Eye (tissue), 1 donor: ENCODE results near the gene JAKMIP1.
A peak's percentile ranks its signal among the peaks of the same experiment; 100 is the strongest.

Experiments
- DNase-seq: peaks from one replicate; pipeline ENCODE4 v3.0.0-alpha.2; 2015

Gene JAKMIP1

DNA sequence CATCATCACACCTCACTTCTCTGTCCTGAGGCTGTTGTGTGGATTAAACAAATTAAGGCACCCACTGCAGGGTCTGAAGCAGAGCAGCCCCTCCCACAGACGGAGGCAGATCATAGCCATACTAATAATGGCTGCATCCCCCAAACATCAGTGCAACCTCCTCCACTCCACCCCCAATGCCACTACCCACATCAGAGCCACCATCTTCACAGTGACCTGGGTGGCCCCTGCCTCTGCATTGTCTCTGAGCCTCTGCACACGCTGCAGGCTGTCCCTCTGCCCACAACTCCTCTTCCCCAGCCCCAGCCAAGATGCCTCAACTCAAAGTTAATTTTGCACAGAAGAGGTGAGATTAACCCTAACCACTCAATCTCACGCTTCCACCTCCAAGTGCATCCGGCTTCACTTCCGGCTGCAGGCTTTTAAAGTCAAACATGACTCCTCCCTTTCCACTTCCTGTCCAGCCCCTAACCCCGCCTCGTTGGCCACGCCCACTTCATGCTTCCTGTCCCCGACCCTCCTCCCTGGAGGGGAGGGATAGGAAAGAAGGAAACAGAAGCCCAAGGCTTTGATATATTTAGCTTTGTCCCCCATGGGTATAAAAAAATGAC, 22.7 kb downstream of the JAKMIP1 start:
- DNase-seq = no peak

GRCh38 chr4:6175426-6175825, 24.9 kb downstream of the JAKMIP1 start:
- no peak for DNase-seq

GRCh38 chr4:6172927-6173200, 27.5 kb downstream of the JAKMIP1 start:
- DNase-seq = no peak

DNA sequence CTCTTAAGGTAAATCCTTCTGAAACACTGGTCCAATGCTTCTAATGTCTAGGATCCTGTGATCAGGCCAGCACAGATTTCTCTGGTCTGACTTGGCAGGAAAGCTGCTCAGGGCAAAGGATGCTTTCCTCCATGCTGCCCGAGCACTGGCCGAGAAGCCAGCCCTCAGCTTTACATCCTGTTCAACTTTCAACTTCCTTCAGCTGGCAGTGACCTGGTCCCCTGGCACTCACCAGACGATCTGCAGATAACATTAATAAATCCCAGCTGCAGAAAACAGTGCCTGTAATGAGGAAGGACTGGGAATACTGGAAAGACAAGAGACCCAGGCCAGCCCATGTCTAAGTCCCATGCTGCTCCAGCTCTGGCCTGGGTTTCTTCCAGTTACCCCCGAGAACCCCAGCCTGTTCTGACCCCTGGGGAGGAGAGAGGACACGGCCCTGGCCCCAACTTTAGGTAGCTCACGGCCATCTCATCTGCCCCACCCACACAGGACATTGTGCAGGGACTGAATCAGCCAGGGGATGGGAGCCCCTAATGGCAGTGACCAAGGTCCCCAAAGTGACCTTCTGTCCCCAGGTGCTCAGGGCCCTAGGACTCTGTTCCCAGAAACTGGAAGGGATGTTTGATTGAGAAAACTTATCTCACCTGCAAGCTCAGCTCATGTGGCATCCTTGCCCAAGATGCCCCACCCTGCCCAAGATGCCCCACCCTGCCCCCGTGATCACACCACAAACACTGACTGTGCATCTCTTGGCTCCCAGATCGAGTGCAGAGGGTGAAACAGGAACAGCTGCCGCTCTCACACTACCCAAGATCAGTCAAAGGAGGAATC, 28.0 kb downstream of the JAKMIP1 start:
- no peak for DNase-seq

GRCh38 chr4:6169239-6169638, 31.1 kb downstream of the JAKMIP1 start:
- DNase-seq = no peak

- DNase-seq = no peak
These were observed 34.6 kb downstream of the JAKMIP1 start for GRCh38 chr4:6165766-6166165.

GRCh38 chr4:6162885-6163284, 37.5 kb downstream of the JAKMIP1 start:
- DNase-seq = no peak

DNA sequence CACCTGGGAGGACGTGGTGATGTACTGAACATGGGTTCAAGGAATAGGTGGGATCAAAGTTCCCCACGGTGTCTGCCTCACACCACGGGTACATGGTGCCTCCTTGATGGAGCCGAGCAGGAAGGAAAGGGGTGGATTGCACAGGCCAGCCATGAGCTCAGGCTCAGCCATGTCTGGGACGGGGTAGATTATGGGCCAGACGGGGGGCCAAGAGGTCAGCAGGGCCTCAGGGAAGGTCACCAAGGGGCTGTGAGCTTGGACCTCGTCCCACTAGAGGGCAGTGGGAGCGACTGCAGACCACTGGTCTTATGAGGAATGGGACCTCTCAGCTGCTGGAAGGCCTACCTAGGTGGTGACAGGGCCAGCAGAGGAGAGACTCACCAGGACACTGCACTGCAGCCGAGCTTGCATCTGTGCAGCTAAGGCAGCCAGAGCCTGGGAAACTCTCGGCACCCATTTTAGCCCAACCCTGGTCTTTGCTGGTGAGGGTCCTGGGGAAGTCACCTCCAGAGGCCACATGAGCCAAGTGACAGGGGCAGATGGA, 38.4 kb downstream of the JAKMIP1 start:
- no peak for DNase-seq

DNA sequence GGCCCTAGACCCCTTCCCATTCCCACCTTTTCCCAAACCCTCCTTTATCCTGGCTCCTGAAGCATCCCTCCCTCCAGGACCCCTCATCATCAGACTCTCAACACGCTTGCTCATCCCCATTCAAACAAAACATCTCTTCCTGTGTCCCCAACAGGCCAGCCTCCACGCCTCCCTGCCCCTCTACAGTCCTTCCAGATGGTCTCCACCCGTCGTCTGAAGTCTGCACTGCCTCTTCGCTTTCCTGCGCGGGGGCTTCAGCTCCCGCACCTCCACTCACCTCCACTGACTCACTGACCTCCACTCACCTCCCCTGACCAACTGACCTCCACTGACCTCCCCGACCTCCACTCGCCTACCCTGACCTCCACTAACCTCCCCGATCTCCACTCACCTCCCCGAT, 39.8 kb downstream of the JAKMIP1 start:
- DNase-seq = no peak

- DNase-seq = no peak
These were observed 42.4 kb downstream of the JAKMIP1 start for GRCh38 chr4:6157926-6158325.

- no peak for DNase-seq
These were observed 44.2 kb downstream of the JAKMIP1 start for GRCh38 chr4:6155996-6156750.

GRCh38 chr4:6154875-6155274, 45.5 kb downstream of the JAKMIP1 start:
- no peak for DNase-seq

- peak; percentile 26 for DNase-seq
These were observed 46.5 kb downstream of the JAKMIP1 start for GRCh38 chr4:6153874-6154273.

DNA sequence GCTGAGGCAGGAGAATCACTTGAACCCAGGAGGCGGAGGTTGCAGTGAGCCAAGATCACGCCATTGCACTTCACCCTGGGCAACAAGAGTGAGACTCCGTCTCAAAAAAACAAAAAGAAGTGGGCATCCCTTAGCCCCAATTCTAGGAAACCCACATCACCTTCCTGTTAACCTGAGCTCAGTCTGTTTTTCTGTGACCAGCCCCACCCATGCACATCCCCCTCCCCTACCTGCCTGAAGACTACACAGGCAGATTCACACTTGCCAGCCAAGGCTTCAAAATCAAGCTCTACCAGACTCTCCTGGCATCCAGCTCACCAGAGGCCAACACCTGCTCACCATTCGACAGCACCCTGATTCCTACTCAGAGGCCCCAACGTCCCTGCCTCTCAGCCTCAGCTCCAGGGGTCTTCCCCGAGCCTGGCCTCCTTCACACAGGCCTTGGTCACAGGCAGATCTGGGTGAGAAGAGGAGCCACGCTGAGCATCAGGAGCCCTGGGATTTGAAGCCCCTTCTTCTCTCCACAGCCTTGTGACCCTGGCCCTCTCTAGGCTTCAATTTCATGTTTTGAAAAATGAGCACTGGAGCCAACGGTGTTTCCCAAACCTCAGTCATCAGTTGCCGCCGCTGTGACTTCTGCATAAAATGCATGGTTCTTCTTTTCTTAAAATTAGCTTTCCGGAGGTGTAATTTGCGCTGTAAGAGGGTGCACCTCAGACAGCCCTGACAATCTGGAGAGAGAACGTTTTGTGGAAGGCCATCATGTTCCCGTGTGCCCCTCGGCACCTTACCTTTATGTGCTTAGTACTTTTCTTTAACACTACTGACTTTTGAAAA, 47.3 kb downstream of the JAKMIP1 start:
- DNase-seq = no peak

- DNase-seq = no peak
These were observed 50.2 kb downstream of the JAKMIP1 start for GRCh38 chr4:6150046-6150735.

- DNase-seq = no peak
These were observed 51.7 kb downstream of the JAKMIP1 start for GRCh38 chr4:6148506-6149205.

DNA sequence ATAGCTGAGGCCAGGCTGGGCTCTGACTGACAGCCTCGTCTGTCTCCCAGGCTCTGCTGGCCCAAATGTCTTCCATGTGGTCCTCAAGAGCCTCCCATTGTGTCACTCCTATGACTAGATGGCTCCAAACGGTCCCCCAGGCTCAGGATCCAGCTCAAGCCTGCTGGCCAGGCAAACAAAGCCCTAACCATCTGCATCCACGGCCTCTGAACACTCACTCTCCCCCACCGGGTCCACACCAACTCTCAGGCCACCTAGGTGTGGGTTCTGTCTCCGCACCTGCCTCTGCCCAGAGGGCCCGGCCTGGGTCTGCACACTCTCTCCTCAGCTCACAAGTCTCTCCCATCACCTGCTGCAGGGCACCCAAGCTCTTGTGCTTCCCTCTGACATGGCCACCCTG, 52.9 kb downstream of the JAKMIP1 start:
- DNase-seq = no peak

DNA sequence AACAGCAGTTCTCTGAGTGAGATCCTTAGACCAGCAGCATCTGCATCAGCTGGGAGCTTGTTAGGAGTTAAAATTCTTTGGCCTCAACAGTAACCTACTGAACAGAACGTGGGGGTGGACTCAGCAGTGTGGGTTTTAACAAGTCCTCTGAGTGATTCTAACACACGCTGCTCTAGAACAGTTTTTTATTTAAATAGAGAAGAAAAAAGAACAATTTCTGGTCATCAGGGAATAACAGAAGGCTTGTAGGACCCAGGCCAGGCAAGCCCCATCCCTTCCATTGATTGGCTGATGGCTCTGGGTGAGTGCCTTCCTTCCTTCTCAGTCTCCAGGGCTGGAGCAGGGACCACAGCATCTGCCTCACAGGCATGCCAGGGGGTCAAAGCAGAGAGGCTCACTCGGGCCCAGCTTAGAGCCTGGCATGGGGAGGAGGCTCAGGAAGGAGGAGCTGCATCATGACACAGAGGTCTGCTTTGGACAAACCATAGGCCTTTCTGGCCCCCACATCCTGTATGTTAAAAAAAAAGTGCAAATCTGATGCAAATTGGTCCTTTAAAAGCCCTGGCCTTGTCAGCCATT, 56.7 kb downstream of the JAKMIP1 start:
- no peak for DNase-seq

DNA sequence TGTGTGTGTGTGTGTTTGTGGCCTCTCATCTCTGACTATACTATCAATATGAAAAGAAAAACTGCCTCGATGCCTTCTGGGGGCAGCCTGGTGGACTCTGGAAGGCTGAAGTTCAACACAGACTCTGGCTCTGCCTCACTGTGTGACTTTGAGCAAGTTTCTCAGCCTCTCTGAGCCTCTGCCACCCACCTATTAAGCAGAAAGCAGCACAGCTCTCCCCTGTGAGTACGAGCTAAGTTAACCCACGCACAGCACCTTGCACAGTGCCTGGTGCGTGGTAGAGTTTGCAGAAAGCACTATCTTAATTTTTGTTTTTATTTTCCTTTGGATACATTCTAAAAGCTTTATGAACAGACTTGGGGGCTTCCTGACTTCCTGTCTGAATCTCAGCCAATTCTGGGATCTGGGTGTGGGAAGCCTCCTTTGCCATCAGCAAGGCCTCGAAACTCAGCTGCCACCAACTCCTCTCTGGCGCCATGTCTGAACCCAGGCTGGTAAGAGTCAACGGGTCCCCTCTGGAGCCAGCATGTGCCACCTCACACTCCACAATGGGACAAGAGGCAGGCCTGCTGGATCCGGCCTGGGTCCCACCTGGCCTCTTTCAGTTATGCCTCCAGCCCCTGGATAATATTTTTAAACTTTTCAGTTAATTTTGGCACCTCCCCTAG, 57.3 kb downstream of the JAKMIP1 start:
- DNase-seq = no peak

DNA sequence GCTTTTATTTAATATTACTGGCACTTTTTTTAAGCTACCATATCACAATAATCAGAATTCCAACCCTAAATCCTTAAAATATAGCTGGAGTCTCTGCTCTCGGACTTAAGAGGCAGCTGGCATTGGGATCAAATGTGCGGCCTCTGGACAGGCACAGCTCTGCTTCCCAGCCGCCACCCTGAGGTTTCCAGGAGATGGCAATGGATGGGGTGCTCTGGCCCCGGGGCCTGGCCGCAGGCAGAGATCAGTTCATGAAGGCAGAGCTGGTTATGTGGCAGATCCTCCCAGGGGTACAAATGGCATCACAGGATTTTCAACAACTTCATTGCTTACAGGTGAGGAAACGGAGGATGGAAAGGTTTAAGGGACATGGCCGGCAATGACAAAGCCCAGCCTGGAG, 57.8 kb downstream of the JAKMIP1 start:
- no peak for DNase-seq

GRCh38 chr4:6141554-6141953, 58.8 kb downstream of the JAKMIP1 start:
- no peak for DNase-seq
